ENCODE results near the gene PLCD3.

The PLCD3 gene

GRCh38 chr17:45160447-45161287 lies 28.4 kb upstream of the PLCD3 start:
- in situ Hi-C loops (cut with MboI; ENCODE audit: low sequenced_read_pairs, unreplicated experiment) = no loop called here
- DNase-seq (ENCODE audit: low spot score) = peak; percentile 46

GRCh38 chr17:45156242-45156641 lies 23.9 kb upstream of the PLCD3 start:
- TF ChIP-seq CTCF (IDR thresholded peaks at IDR 0.05; ENCODE audit: borderline replicate concordance, control extremely low read depth, extremely low read depth, insufficient read depth, missing control alignments) = no peak
- DNase-seq (ENCODE audit: low spot score) = no peak
- in situ Hi-C loops (cut with MboI; ENCODE audit: low sequenced_read_pairs, unreplicated experiment) = no loop called here

More at GRCh38 chr17:45160447-45161287, 28.4 kb upstream of the PLCD3 start:
- no peak for TF ChIP-seq CTCF (IDR thresholded peaks at IDR 0.05; ENCODE audit: borderline replicate concordance, control extremely low read depth, extremely low read depth, insufficient read depth, missing control alignments)

- in situ Hi-C loops (cut with MboI; ENCODE audit: low sequenced_read_pairs, unreplicated experiment) = no loop called here
- DNase-seq (ENCODE audit: low spot score) = no peak
- TF ChIP-seq CTCF (IDR thresholded peaks at IDR 0.05; ENCODE audit: borderline replicate concordance, control extremely low read depth, extremely low read depth, insufficient read depth, missing control alignments) = no peak
Measured at GRCh38 chr17:45155483-45155882, 23.2 kb upstream of the PLCD3 start.

- in situ Hi-C loops (cut with MboI; ENCODE audit: low sequenced_read_pairs, unreplicated experiment) = no loop called here
- no peak for DNase-seq (ENCODE audit: low spot score)
- TF ChIP-seq CTCF (IDR thresholded peaks at IDR 0.05; ENCODE audit: borderline replicate concordance, control extremely low read depth, extremely low read depth, insufficient read depth, missing control alignments) = no peak
Measured at GRCh38 chr17:45155029-45155428, 22.7 kb upstream of the PLCD3 start.

GRCh38 chr17:45150911-45151809 lies 18.8 kb upstream of the PLCD3 start:
- TF ChIP-seq CTCF (IDR thresholded peaks at IDR 0.05; ENCODE audit: borderline replicate concordance, control extremely low read depth, extremely low read depth, insufficient read depth, missing control alignments) = no peak
- in situ Hi-C loops (cut with MboI; ENCODE audit: low sequenced_read_pairs, unreplicated experiment) = no loop called here

More at GRCh38 chr17:45150911-45151809, 18.8 kb upstream of the PLCD3 start:
- no peak for DNase-seq (ENCODE audit: low spot score)

Data from GM13976 (cell line).